Activated T-helper 9 cell treated with anti-CD3 and anti-CD28 coated beads, Interleukin-2, amount 50 U/mL, for 16 hours (primary cell): ENCODE measurements around the gene OPN1MW2.
"Not testable (repeated sequence)": the region's sequence is repeated elsewhere in the genome, so short reads cannot be mapped to it uniquely, and the experiment has no call there.

Source experiments
- DNase-seq: peaks from one replicate; pipeline ENCODE4 v3.0.0-alpha.2; 2020; ENCODE audit warnings: low read depth

The OPN1MW2 gene

GRCh38 chrX:154269245-154269644 lies 49.7 kb downstream of the OPN1MW2 start:
- not testable (repeated sequence) for DNase-seq
